NCI-H526 treated with DMSO at 0.1 percent for 48 hours (cell line): ENCODE results near the gene EIF5A2.
"Not testable (repeated sequence)": the region's sequence is repeated elsewhere in the genome, so short reads cannot be mapped to it uniquely, and the experiment has no call there.

Experiments
- DNase-seq: peaks from one replicate; lab custom pipeline; 2025; lab: John Stamatoyannopoulos, UW

EIF5A2 gene

GRCh38 chr3:170896781-170897180, 11.7 kb downstream of the EIF5A2 start:
- DNase-seq = no peak

DNA sequence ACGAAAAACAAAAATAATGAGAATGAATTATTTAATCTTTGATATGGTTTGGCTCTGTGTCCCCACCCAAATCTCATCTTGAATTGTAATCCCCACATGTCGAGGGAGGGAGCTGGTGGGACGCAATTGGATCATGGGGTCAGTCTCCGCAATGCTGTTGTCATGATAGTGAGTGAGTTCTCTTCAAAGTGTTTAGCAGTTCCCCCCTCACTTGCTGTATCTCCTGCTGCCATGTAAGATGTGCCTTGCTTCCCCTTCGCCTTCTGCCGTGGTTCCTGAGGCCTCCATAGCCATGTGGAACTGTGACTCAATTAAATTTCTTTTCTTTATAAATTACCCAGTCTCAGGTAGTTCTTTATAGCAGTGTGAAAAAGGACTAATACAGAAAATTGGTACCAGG, 12.1 kb downstream of the EIF5A2 start:
- DNase-seq = not testable (repeated sequence)

DNA sequence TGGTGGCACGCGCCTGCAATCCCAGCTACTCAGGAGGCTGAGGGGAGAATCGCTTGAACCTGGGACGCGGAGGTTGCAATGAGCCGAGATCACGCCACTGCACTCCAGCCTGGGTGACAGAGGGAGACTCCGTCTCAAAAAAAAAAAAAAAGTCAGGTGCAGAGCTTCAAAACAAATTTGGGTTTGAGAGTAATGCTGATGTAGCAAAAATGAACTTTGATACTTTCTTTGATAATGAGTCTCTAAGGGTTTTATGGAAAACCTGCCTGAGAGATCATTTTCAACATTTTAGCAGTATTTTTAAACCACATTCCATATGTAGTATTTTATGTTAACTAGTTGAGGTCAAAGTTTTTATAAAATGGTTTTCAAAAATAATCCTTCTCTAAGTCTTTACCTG, 14.5 kb downstream of the EIF5A2 start:
- no peak for DNase-seq

DNA sequence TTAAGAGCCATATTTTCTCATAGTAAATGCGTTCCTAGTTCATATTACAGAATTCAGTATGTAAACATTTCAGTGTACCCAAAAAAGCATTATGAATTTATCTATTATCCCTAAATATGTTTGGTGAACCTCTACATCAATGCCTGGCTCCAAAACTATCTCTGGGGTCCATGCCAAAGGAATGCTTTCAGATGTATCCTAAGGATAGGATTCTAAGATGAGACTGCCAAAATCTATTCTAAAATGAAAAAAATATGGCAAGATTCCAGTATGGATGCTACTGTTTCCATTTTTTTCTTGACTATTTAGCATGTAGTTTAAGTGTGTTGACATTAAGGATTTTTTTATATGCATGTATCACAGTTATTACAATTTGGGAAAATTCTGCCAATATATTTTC, 18.8 kb downstream of the EIF5A2 start:
- DNase-seq = no peak

DNA sequence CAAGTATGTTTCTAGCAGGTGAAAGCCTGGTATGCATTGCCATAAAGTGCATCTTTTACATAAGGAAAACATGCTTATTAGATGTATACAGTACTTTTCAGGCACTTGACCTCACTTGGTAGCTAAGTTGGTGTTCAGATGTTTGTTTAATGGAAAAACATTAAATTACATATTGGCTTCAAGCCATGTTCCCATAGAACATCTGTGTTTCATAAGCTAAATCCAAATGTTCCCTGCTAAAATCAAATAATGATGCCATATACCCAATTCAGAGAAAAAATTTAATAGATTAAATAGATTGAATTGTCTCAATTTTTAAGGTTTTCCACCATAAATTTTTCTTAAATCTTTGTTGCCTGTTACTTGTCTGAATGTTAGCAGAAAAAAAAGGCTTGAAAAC, 19.3 kb downstream of the EIF5A2 start:
- DNase-seq = no peak

DNA sequence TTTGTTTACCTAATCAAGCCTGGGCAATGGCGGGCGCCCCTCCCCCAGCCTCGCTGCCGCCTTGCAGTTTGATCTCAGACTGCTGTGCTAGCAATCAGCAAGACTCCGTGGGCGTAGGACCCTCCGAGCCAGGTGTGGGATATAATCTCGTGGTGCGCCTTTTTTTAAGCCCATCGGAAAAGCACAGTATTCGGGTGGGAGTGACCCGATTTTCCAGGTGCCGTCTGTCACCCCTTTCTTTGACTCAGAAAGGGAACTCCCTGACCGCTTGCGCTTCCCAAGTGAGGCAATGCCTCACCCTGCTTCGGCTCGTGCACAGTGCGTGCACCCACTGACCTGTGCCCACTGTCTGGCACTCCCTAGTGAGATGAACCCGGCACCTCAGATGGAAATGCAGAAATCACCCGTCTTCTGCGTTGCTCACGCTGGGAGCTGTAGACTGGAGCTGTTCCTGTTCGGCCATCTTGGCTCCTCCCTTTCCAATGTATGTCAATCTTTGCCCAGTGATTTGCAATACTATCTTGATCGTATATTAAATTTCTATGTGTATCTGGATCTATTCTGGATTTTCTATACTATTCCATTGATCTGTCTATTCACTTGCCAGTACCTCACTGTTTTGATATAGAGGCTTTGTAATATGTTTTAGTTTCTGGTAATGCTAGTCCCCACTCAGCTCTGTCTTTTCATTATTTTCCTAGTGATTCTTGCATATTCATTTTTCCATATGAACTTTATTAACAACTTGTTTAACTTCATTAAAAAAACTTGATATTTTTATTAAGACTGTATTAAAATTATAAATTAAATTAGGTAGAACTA, 24.1 kb downstream of the EIF5A2 start:
- not testable (repeated sequence) for DNase-seq

DNA sequence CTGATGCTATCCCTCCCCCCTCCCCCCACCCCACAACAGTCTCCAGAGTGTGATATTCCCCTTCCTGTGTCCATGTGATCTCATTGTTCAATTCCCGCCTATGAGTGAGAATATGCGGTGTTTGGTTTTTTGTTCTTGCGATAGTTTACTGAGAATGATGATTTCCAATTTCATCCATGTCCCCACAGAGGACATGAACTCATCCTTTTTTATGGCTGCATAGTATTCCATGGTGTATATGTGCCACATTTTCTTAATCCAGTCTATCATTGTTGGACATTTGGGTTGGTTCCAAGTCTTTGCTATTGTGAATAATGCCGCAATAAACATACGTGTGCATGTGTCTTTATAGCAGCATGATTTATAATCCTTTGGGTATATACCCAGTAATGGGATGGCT, 29.7 kb downstream of the EIF5A2 start:
- DNase-seq = not testable (repeated sequence)

DNA sequence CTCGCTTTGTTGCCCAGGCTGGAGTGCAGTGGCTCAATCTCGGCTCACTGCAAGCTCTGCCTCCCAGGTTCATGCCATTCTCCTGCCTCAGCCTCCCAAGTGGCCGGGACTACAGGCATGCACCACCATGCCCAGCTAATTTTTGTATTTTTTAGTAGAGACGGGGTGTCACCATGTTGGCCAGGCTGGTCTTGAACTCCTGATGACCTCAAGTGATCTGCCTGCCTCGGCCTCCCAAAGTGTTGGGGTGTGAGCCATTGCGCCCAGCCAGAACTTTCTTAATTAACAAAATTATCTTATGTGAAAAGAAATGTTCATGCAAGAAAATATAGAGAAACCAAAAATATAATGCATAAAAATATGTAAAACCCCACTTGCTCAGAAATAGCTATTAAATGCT, 31.1 kb downstream of the EIF5A2 start:
- not testable (repeated sequence) for DNase-seq

DNA sequence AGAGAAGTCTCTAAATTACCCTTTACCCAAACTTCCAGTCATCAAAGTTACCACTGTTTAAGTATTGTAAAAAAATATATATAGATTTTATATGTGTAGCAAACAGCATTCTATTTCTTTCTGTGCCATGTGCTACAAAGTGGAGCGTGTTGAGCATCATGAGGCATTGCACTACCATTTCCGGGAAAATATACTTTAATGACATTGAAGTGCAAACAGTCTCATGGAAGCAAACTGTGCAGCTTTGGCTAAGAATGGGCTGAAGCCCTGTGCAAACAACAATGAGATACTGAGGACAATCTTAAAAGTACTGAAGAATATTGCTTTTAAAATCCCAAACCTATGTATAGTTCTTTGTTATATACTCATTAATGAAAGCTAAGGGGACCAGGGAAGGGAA, 31.9 kb downstream of the EIF5A2 start:
- DNase-seq = no peak

GRCh38 chr3:170869645-170870593, 38.5 kb downstream of the EIF5A2 start, which contains the start of gene RPL22L1:
RPL22L1 (minus strand) TSS chr3:170870195; CDS start chr3:170870167, 28 bp downstream.
- DNase-seq = no peak

DNA sequence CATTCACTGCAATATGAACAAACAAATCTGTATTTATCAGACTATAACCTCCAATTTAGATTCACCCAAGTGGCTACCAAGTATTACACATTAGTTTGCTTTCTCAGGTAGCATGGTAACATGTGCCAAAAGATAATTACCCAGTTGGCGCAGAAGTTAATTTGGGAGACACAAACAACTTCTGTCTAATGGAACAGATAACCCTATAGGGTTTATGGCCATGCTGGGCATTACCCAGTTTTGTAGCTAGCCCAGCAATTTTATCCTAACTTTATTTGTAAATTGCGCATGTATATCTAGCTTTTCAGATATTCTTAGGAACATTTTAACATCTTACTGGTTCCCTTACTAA, 39.2 kb downstream of the EIF5A2 start:
- no peak for DNase-seq

GRCh38 chr3:170868577-170869238, 39.7 kb downstream of the EIF5A2 start:
- no peak for DNase-seq

DNA sequence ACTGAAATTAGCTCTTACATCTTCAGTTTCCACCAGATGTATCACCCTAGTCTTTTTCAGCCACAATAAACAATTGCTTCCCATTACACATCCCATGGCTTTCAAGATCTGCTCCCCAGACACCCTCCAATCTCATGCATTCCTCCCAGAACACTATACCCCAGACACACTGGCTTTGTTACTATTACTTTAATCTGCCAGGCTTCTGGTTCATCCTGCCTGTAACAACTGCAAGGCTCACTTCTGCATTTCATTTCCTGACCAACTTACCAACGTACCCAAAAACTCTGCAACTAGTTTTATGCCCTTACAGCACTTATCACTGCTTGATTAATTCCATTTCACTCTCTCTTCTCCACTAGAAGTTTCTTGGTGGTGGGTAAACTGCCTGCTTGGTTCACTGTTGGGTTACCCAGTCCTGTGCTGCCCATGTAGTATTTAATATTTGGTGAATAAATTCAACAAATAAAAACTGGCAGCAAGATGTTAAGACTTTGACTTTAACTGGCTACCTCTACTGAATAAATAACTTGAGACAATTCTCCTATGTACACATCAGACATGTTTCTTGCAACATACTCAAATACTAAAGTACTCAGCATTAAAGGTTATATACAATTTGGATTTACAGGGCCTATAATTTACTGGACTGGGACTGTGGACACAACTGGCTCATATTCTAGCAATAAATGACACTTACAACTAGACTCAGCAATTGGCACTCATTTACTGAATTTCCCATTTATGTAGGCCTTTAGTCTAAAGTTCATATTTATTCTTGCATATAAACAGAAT, 41.1 kb downstream of the EIF5A2 start:
- no peak for DNase-seq

GRCh38 chr3:170866499-170866898, 41.9 kb downstream of the EIF5A2 start:
- DNase-seq = no peak

DNA sequence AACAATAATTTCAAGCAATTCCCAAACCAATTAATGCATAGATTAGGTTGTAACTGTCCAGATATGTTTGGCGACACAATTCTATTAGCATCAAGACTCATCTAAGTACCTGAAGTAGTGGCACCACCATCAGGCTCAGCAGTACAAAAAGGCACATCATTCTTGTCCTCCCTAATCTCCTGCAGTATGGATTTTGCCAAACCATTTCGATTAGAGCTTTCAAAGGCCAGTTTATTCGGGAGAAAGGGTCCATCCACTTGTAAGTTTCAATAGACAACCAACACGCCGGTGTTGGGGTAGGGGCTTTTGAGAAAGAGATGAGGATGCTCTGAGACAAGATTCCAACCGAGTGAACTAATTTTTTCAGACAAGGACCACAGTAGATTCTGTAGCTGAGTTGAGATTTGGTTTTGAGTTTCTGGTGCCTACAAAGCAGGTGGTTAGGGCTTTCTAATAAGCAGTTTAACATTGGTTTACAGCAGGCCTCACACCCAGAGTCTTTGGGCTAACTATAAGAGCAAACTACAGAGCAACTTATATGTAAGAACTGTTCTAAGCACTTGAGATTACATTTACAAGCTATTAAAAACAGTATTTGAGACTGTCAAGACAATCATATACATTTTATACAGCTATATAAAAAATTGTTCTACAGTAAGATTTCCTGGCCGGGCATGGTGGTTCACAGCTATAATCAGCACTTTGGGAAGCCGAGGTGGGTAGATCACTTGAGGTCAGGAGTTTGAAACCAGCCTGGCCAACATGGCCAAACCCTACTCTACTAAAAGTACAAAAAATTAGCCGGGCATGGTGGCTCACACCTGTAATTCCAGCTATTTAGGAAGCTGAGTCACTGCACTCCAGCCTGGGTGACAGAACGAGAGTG, 43.0 kb downstream of the EIF5A2 start:
- DNase-seq = no peak

DNA sequence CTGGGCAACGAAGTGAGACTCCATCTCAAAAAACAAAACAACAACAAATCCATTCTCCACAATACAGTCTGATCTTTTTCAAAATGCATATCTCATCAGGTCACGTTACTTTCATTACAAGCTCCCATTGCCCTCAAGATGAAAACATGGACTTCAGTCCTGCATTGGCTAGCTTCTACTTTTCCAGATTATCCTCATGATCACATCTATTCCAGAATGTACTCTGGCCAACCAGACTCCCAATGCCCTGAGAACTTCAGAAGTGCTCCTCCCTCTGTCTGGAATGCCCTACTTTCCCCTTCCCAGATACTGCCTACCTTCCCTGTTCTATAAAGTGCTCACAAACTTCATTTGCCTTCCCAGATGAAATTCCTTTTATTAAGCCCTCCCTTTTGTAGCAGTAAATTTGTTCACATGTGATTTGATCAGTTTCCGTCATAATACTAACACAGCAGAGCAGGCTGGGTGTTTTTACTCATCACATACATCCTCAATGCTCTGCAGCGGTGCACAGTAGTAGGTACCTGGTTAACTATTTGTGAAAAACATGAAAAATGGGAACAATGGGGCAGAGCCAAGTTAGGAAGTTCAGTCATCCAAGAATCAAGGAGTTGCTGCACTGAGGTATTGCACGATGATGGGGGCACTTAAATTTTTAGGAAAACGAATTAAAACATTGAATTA, 43.8 kb downstream of the EIF5A2 start:
- DNase-seq = no peak

DNA sequence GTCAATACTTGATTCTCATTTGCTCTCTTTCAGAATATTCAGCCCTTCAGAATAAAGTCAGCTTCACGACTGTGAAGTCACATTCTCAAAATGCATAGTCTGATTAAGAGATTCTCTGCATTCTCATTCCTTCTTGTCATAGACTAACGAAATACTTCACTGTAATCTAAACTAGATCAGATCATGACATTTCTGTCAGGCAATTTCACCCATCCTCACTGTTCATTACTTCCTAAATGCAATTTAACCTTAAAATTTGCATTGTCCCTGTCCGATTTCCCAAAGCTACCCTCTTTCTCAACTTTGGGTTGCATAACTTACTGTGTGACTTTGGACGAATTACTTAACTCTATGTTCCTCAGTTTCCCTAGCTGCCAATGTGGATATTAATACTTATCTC, 44.6 kb downstream of the EIF5A2 start:
- DNase-seq = no peak

GRCh38 chr3:170862618-170863374, 45.6 kb downstream of the EIF5A2 start:
- no peak for DNase-seq

DNA sequence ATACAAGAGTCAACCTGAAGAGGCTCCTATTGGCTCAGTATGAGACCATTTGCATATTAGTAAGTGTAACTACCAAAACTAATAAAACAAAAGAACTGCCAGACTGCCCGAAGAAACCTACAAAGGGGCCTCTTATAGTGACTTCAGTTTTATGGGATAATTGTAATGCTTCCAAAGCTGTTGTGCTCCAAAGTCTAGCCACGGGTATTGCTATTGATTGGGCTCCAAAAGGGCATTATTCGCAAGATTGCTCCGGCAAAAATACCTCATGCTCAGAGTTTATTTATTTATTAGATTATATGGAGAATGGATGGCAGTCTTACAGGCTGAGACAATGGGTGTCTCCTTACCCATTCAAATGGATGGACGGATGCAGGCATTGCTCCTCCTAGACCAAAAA, 49.8 kb downstream of the EIF5A2 start:
- DNase-seq = no peak
